GM18870 (cell line): ENCODE results near the gene TREML2.

ENCODE experiments used
- ATAC-seq: cut with Tn5 transposase; IDR thresholded peaks from one replicate; pipeline ENCODE4 v1.9.1; 2021; ENCODE audit warnings: moderate library complexity; ENCODE audit not compliant: unreplicated experiment

Gene TREML2

GRCh38 chr6:41179163-41179562, 21.8 kb downstream of the TREML2 start:
- no peak for ATAC-seq

GRCh38 chr6:41177695-41178094, 23.3 kb downstream of the TREML2 start:
- no peak for ATAC-seq

GRCh38 chr6:41177287-41177686, 23.7 kb downstream of the TREML2 start:
- no peak for ATAC-seq

- no peak for ATAC-seq
These were observed 24.8 kb downstream of the TREML2 start for GRCh38 chr6:41176189-41176588.

GRCh38 chr6:41175084-41175483, 25.9 kb downstream of the TREML2 start:
- no peak for ATAC-seq

GRCh38 chr6:41174610-41175009, 26.3 kb downstream of the TREML2 start:
- ATAC-seq, result no peak

- no peak for ATAC-seq
These were observed 29.0 kb downstream of the TREML2 start for GRCh38 chr6:41171908-41172307.

GRCh38 chr6:41170547-41171160, 30.3 kb downstream of the TREML2 start:
- no peak for ATAC-seq

GRCh38 chr6:41167173-41167963, 33.6 kb downstream of the TREML2 start:
- ATAC-seq, result no peak

- no peak for ATAC-seq
These were observed 36.3 kb downstream of the TREML2 start for GRCh38 chr6:41164551-41165120.

GRCh38 chr6:41163419-41163717, 37.6 kb downstream of the TREML2 start:
- no peak for ATAC-seq

GRCh38 chr6:41162687-41163418, 38.1 kb downstream of the TREML2 start, which contains the start of gene TREM2:
TREM2 (minus strand) TSS chr6:41163116; CDS start chr6:41163082, 34 bp downstream.
- ATAC-seq, result no peak

- ATAC-seq, result no peak
These were observed 38.9 kb downstream of the TREML2 start for GRCh38 chr6:41161851-41162552.

GRCh38 chr6:41161380-41161779, 39.6 kb downstream of the TREML2 start:
- ATAC-seq, result no peak

GRCh38 chr6:41160933-41161332, 40.0 kb downstream of the TREML2 start:
- no peak for ATAC-seq

GRCh38 chr6:41159415-41160082, 41.4 kb downstream of the TREML2 start:
- no peak for ATAC-seq

- no peak for ATAC-seq
These were observed 43.6 kb downstream of the TREML2 start for GRCh38 chr6:41157323-41157722.

GRCh38 chr6:41156771-41157170, 44.2 kb downstream of the TREML2 start:
- no peak for ATAC-seq

GRCh38 chr6:41156001-41156400, 44.9 kb downstream of the TREML2 start:
- ATAC-seq, result no peak

- no peak for ATAC-seq
These were observed 45.7 kb downstream of the TREML2 start for GRCh38 chr6:41155132-41155805.
